Stimulated activated CD8-positive, alpha-beta memory T cell treated with anti-CD3 and anti-CD28 coated beads, Interleukin-12 subunit alpha, Interleukin-12 subunit beta, amount 100 ng/mL, for 1 hour (primary cell): ENCODE results near the gene TEX14.
"Not testable (repeated sequence)": the region's sequence is repeated elsewhere in the genome, so short reads cannot be mapped to it uniquely, and the experiment has no call there.

Experiments
- DNase-seq: peaks from one replicate; pipeline ENCODE4 v3.0.0-alpha.2; 2020; ENCODE audit warnings: low read depth

Gene TEX14

DNA sequence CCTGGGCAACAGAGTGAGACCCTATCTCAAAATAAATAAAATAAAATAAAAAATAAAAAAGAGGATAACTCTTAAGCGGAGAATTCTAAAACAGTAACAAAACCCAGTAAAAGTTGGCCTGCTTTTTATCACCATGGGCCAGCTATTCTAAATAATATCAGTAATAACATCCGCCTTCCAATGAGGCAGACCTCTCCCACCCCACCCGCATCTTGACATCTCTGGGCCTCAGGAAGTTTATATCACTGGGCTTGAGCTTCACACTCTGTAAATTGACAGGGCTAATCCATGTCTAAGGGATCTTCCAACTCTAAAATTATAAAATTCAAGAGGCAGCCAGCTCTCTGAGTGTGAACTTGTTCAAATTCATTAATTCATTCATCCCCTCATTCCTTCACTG is 94.5 kb downstream of the TEX14 start:
- no peak for DNase-seq

DNA sequence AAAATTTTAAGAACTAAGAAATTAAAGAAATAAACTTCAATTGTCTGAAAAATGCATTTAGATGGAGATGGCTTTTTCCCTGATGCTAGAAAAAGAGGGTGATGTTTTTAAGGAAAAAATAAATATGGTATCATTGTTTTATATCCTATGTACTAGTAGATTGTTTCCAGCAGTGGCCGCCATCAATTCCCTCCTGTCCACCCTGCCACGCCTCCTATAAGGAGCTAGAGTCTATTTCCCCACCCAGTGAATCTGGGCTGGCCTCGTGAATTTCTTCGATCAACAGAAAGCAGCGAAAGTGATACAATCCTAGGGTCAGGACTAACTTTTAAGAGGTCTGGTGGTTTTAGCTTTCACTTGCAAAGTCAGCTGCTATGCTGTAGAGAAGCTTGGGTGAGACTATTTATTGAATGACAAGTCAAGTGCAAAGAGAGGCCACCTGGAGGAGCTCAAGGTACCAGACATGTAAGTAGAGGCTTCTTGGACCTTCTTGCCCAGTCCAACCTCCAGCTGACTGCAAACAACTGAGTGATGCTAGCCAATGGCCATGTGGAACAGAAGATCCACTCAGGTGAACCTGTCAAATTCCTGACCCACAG is 96.6 kb downstream of the TEX14 start:
- DNase-seq = no peak

DNA sequence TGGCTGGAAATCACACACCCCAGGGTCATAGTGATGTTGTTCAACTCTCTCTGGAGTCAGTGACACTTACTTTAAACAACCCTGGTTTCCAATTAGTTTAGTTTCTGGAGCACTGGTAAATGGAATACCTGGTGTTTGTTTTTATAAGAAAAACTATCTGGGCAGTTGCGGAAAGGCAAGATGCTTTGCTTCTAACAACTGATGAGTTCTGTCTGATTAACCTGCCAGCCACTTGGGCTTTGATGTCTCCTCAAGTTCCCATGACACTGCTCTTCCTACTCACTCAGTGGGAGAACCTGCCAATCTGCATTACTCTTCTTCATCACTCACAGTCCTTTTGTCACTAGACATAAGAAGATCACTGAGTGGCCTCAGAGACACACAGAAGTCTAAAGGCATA is 98.7 kb downstream of the TEX14 start:
- no peak for DNase-seq

DNA sequence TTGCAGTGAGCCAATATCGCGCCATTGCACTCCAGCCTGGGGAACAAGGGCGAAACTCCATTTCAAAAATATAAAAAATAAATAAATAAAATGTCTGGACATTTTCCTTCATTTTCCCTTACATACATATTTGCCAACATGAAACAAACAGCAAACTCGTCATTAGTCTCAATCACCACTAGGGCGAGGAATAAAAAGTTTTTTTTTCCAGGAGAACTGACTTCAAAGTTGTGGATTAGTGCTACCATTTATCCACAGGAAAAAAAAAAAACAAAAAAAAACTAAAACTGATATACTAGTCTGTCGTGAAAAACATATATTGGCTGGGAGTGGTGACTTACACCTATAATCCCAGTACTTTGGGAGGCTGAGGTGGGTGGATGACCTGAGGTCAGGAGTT is 100.4 kb downstream of the TEX14 start:
- no peak for DNase-seq

DNA sequence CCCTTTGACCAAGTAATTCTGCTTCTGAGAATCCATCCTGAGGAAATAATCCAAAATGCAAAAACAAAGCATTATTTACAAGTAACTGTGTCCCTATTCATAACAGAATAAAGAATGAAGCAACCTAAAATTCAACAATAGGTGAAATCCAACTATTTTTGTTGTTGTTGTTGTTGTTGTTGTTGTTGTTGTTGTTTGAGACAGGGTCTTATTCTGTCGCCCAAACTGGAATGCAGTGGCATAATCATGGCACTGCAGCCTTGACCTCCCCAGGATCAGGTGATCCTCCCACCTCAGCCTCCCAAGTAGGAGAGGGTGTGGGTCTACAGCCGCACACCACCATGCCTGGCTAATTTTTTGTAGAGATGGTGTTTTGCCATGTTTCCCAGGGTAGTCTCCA is 101.5 kb downstream of the TEX14 start:
- DNase-seq = no peak

DNA sequence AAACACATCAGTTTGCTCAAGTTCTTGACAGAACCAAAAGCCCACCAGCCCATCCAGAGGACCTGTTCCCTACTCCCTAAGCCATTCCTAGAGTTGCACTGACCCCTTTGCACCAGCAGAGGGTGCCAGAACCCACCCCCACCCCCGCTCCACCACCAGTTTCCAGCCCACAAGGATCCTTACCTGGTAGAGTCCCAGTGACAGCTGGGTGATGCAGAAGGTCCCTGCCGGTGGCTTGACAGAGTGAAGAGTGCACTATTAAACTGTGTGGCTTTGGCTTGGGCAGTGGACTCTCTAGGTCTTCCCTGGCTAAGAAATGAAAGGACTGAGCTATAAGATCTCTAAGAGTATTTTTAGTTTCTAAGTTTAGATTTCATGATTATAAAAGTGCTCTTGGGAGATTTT is 104.1 kb downstream of the TEX14 start:
- peak; percentile 32 for DNase-seq

DNA sequence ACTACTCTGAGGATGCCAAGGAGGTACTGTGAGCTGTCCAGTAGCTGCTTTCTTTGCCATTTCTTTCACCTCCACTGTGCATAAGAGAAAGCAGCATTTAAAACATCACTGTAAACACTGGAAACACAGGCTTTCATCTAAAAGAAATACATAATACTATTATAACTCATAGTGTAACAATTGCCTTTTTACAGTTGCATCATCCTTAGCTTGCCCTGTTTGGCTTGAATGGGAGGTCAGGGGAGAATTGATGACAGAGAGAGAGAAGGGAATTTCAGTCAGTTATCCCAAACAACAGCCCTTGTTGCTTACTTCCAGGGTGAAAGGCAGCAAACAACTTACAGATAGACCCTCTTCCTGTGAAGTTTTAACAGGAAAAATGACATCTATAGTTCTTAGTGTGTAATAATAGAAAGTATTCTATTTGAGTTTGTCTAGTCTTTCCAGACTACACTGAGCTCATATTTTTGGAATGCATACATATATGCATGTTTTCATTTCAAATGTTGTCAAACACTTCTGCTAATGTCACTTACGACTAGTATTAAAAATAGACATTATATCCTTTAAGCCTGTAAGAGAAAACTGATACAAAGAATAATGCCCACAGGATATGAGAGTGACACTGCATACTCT is 105.7 kb downstream of the TEX14 start:
- no peak for DNase-seq

DNA sequence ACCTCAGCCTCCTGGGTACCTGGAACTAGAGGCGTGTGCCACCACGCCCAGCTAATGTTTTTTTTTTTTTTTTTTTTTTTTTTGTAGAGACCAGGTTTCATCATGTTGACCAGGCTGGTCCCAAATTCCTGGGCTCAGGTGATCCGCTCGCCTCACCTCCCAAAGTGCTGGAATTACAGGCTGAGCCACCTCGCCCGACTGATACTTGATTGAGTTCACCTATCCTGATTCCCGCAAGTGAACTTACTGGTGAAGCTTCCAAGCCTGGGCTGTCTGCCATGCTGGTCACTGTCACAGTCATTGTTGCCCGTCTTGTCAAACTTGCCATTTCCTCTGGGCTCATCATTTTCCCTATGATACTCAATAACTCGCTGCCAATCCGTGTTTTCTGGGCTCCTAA is 106.3 kb downstream of the TEX14 start:
- no peak for DNase-seq

DNA sequence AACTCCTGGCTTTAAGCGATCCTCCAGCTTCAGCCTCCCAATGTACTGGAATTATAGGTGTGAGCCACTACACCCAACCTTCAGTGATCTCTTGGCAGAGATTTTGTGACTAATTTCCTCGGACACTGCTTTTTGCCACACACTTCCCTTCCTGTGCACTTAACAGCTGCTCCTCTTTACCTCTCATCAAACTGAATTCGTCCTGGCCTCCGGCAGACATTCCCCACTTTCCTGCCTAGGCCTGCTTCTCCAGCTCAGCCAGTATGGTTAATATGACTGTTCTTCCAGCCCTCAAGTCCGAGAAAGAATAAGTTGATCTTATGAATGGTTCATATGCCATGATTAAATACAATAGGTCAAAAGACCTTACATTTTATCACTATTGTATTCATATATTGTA is 108.4 kb downstream of the TEX14 start:
- no peak for DNase-seq

DNA sequence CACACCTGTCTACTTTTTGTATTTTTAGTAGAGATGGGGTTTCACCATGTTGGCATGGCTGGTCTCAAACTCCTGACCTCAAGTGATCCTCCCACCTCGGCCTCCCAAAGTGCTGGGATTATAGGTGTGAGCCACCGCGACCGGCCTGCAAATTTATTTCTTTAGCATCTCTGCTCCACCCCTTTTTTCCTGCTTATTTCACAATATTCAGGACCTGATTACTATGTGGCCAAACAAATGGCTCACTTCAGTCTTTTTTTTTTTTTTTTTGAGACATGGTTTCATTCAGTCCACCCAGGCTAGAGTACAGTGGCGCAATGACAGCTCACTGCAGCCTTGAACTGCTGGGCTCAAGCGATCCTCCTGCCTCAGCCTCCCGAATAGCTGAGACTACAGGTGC is 109.1 kb downstream of the TEX14 start:
- DNase-seq = not testable (repeated sequence)

DNA sequence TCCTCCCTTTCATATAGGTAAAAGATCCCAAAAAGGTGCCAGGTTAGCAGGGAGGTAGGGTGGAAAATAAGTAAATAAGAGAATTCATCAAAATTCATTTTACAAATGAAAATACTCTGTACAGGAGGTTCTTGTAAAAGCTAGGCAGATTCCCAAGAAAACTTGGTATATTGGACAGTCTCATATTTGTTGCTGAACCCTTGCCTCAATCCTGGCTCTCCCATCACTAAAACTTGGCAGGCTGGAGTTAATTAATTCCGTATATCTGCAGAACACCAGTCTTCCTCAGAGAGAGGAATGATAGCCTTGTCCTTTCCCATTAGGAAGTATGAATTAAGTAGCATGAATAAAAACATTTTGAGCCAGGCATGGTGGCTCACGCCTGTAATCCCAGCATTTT is 111.2 kb downstream of the TEX14 start:
- DNase-seq = no peak

DNA sequence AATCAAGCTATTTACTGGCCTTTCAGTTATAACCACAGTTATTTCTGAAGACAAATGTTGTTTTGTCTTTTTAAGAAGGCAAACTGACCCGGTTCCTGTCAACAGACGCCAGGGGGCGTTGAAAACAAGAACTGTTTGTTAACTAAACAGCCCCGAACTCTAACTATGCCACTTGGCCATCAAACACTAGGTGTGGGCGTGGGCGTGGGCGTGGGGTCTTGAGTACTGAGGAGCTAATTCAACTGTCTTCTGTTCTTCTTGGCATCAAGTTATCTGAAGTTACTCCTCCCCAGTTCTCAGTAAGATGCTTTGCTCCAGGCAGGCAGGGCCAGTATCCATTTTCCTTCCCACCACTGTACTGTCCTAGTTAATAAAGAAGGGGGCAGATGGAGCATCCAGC is 114.1 kb downstream of the TEX14 start:
- DNase-seq = peak; percentile 36

DNA sequence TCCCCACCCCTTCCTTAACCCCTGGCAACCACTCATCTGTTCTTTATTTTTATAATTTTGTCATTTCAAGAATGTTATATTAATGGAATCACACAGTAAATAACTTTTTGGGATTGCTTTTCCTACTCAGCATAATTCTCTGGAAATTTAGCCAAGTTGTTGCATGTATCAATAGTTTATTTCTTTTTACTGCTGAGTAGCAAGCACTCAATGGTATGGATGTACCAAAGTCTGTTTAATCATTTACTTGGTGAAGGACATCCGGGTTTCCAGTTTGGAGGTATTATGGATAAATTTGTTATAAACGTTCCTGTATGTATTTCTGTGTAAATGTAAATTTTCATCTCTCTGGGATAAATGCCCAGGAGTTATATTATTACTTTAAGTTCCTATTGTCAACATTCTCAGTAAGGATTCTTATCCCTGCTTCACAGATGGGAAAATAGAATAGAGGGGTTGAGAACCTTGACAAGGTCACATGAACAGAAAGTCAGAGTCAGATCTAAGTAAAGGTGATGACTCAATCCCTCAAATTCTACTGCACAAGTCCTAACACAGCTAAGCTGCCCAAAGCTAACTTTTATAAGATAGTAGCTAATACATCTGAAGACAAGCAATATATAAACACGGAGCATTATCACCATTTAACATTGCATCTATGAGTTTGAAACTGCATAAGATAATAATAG is 115.0 kb downstream of the TEX14 start:
- no peak for DNase-seq

DNA sequence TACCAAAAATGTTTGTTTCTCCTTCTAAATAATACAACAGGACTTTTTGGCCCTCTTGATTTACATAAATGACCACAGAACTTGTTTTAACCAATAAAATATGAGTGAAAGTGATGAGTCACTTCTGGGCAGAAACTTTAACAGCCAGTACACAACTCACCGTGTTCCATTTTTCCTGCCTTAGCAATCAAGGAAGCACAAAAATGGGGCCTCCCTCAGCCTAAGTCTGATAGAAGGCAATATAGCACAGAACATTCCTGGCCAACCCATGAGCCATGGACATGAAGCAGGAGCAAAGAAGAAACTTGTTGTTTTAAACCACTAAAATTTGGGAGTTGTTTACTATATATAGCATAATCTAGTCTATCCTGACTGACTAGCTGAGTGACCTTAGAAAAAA is 116.3 kb downstream of the TEX14 start:
- DNase-seq = no peak

DNA sequence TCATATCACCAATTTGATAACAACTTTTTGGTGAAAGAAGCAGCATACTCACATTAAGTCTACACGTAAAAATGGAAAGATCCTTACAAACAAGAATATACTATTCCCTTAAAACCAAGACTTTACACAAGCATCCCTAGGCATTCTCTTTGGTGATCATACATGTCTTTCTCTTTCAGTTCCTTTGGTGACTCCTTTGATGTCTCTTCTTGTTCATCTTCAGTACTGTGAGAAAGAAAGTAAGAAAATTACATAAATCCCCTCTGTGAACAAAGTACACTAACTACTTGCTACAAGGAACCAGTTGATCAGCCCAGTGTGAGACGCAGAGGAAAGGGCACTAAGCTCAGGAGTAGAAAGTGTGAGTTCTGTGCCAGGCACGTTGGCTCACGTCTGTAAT is 117.8 kb downstream of the TEX14 start:
- DNase-seq = no peak

DNA sequence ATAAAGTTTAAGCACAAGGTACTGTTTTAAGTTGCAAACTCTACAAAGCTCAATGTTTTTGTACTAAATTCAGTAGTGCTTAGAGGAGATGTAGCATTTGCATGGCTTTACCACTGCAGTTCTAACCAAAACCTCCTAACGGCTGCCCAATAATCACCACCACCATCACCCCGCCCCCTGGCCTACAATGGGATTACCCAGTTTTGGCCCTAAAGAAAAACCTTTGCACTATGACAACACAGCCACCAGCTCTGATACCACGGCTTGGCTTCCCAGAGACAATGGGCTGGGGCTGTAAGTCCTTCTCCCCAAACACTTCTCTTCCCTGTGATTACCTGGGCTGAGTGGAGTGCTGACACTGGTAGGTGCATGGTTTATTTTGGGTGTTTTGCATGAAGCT is 119.0 kb downstream of the TEX14 start:
- DNase-seq = no peak

DNA sequence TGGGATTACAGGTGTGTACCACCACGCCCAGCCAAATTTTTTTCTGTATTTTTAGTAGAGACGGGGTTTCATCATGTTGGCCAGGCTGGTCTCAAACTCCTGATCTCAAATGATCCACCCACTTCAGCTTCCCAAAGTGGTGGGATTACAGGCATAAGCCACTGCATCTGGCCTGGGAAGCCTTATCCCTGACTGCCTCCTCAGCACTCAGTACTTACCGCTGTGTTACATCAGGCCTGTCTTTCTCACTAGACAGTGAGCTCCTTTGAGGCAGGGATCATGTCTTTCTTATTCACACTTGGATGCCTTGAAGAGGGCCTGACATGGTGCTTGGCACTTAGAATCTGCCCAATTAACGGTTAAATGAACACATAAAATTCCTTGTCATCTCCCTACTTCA is 121.1 kb downstream of the TEX14 start:
- DNase-seq = no peak

DNA sequence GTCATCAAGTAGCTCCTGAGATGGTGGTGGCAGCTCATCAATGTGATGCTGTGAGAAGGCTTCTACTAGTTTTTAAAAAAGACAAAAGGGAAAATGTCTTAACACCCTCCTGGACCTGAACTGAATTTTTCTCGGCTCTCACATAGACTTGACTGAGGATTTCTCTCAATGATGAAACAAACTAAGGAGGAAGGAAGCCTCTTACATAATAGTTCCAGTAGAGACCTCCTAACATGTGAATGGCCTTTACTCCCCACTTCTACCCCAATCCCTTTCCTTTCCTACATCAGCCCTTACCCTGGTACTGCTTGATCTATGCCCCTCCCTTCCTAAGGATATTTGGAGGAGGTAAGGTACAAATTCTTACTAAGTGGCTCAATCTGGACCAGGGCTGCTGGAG is 122.6 kb downstream of the TEX14 start:
- DNase-seq = no peak

DNA sequence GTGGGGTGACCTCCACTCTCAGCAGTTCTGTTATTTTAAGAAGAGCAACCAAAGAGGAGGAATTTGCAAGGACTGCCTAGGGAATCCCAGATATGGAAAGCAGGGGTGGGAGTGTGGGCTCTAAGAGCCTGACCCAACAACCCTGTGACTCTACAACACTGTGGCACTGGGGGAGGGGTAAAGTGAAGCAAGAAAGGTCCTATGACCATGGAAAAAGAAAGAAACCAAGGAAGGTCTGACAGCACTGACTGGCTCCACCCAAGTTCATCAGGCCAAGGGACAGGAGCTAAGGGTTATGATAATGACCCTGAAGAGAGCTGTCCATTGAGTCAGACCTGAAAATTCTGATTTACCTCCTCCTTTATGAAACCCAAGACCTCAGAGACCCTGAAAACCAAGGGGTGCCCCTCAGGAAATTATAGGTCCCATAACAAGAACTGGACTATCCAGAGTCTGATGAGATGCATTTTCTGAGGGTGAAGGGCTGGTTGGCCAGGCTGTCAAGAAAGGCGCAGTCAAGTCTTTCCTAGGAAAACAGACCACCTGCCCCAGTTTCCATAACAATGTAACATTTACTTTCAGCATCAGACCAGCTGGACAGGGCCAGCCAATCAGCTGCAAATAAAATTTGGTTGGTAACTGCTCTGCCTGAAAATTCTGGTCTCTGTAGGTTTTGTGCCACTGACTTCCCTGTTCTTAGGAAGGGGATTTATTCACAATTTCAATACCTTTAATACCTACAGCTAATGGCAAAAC is 123.6 kb downstream of the TEX14 start:
- no peak for DNase-seq

DNA sequence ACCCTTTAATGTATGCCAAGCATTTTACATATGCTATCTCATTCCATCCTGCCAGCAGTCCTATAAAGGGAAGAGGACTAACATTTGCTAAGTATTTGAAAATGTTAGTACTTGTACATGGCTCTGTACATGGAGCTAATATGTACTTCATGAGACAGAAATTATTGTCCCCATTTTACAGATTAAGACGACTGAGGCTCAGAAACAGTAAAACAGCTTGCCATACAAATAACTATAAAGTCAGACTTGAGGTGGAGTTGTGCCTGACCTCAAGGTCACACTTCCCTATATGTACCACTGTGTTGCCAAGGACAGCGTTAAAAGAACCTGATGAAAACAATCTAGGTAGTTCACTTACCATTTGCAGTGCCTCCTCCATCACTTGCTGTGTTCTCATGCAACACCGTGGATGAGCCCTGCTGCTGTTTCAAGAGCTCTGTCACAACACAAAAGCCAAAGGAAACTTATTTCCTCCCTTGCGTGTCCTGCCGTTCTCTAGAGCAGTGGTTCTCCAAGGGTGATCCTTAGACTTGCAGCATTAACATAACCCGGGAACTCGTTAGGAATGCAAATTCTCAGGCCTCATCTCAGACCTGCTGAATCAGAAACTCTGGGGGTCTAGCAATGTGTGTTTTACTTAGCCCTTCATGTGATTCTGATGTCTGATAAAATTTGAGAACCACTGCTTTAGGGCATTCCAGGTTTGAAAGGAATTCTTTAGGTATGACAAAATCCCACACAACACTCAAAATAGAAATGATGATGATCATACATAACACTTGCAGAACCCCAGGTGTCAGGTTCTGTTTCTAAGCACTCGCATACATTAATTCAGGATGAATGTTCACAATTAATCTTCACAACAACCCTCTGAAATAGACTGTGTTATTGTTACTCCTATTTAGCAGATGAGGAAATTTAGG is 126.2 kb downstream of the TEX14 start:
- DNase-seq = no peak

DNA sequence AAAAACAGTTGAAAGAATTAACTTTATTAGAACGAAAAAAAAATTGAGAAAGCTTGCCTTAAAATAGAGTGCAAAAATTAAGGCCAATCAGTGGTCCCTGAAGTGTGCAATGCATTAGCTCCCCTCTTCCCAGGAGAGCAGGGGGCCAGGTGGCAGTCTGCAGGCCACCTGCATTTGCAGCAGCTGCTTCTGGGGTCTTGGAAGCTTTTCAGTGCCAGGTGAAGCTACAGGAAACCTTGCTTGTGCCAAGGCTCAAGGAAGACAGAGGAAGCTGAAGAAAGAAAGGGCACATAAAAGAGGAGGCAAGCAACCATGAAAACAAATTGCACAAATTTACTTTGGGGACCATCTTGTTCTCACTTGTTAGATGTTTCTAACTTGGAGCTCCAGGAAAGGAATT is 126.9 kb downstream of the TEX14 start:
- DNase-seq = no peak

DNA sequence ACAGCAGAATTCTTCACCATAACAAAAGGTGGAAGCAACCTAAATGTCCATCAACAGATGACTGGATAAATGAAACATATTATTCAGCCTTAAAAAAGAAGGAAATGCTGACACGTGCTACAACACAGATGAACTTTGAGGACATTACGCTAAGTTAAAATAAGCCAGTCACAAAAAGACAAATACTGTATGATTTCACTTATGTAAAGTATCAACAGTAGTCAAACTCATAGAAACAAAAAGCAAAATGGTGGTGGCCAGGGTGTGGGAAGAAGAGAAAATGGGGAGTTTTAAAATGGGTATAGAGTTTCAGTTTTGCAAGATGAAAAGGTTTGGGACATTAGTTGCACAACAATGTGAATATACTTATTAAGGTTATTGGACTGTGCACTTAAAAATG is 127.6 kb downstream of the TEX14 start:
- DNase-seq = no peak
